Eye (tissue), 1 donor: Measurements from ENCODE around the gene TMEM63A.
"Not testable (repeated sequence)": the region's sequence is repeated elsewhere in the genome, so short reads cannot be mapped to it uniquely, and the experiment has no call there.

Source experiments
- DNase-seq: peaks from one replicate; pipeline ENCODE4 v3.0.0-alpha.2; 2015

Gene TMEM63A

DNA sequence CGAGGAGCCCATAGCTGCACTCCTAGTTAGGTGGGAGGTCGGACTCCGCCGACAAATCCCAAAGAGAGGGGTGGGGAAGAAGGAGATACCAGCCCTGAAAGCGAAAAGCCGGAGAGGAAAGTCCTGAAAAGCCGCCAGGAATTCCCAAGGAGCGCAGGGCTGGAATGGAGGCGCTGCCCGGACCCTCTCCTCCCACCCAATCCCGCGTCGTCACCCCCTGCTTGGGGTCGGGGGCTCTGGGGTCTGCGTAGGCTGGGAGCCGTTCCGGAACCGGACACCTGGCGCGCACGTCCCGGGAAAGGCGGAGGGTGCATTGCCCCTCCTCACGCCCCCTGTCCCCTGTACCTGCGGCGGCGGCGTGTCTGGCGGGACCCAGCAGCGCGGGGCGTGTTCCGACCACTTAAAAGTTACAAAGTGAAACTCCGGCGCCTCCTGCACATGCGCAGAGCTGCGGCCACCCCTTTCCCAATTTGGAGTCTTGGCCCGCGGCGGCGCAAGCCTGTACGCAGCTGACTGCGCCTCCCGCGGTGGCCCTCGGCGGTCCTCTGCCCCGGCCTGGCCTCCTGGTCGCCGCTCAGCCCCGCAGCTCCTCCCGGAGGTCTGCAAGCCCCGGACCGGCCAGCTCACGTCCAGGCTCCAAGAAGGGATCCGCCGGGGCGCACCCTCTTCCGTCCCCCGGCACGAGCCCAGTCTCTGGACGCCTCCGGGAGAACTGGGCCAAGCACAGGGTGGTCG, at the start of gene TMEM63A:
Gene TMEM63A (minus strand): TSS at position 422 of the 735 bp plus-strand sequence. CDS start 4,800 bp downstream, outside the sequence.
- DNase-seq, result peak; percentile 89

- no peak for DNase-seq
Measured at GRCh38 chr1:225931270-225932136, 49.3 kb upstream of the TMEM63A start.

GRCh38 chr1:225930566-225930965, 48.4 kb upstream of the TMEM63A start:
- no peak for DNase-seq

- not testable (repeated sequence) for DNase-seq
Measured at GRCh38 chr1:225929462-225929861, 47.3 kb upstream of the TMEM63A start.

- DNase-seq, result no peak
Measured at GRCh38 chr1:225928186-225929175, 46.3 kb upstream of the TMEM63A start.

- no peak for DNase-seq
Measured at GRCh38 chr1:225926551-225927113, 44.5 kb upstream of the TMEM63A start.

GRCh38 chr1:225923692-225924555, 41.7 kb upstream of the TMEM63A start, which contains the start of gene PYCR2:
PYCR2 (minus strand) TSS chr1:225924250; CDS start chr1:225924110, 140 bp downstream.
- peak; percentile 97 for DNase-seq

GRCh38 chr1:225923381-225923691, 41.2 kb upstream of the TMEM63A start:
- no peak for DNase-seq

- no peak for DNase-seq
Measured at GRCh38 chr1:225921734-225922709, 39.8 kb upstream of the TMEM63A start.

DNA sequence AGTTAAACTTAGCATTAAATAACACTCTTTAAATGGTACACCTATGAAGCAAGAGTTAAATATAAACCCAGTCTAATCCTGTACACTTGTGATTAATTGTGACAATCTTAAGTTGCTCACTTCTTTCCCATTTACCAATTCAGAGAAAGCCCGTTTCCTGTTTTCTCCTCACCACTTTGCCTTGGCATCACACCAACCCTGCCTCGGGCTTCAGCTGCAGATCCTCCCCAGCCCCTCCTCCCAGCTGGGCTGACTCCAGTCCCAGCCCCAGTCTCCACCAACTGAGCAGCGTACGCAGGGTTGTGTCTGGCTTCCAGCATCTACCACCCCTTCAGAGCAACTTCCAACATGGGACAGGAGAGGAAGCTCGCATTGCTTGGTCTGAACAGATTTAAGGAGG, 37.7 kb upstream of the TMEM63A start:
- no peak for DNase-seq

DNA sequence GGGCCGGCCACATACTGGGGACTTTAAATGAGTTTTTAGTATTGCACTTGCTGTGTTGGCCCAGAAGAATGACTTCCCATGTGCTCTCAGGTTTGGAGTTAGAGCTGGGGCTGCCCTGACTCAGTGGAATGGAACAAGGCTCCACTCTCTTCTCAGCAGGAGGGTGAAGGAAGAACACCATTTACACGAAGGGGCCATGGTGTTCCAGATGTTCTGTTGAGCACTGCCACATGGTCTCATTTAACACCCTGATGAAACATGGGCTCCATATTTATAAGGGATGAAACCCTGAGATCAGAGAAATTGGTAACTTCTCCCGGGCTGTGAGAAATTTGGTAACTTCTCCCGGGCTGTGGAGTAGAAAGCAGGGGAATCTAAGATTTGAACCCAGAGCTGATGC, 36.1 kb upstream of the TMEM63A start:
- no peak for DNase-seq

- no peak for DNase-seq
Measured at GRCh38 chr1:225917536-225917935, 35.4 kb upstream of the TMEM63A start.

GRCh38 chr1:225917101-225917500, 34.9 kb upstream of the TMEM63A start:
- DNase-seq, result no peak

GRCh38 chr1:225915538-225915991, 33.4 kb upstream of the TMEM63A start:
- DNase-seq, result peak; percentile 59

DNA sequence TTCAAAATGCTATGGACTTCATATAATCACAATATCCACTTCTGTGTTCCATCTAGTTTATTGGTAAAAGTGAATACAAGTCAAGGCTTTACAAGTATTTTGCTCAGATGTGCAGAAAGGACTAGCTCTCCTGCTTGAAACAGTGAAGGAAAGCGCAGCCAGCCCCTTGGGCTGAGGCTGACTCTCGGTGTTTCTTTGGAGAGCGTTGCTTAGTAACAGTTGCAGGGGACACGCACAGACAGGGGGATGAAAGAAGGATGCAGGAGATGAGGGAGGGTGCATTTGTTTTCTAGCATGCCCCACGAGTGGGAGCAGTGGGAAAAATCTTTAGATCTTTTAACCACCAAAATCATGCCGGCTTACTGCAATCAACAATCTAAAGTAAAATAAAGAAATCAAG, 32.8 kb upstream of the TMEM63A start:
- no peak for DNase-seq

DNA sequence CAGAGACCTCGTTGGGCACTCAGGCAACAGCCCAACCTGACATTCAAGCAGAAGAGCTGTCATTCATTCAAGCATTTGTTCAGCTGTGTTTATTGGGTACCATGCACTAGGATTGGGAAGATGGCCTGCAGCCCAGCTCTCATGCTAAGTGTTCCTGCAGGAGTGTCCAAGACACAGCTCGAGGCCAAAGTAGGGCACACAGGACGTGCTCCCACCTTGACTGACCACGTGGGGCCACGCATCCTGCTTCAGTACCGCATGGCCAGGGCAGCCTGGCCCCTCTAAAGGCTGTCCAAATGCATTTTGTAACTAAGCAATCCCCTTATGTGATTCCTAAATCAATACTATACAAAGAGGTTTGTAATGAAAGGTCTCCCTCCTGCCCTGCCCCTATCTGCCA, 32.2 kb upstream of the TMEM63A start:
- no peak for DNase-seq

DNA sequence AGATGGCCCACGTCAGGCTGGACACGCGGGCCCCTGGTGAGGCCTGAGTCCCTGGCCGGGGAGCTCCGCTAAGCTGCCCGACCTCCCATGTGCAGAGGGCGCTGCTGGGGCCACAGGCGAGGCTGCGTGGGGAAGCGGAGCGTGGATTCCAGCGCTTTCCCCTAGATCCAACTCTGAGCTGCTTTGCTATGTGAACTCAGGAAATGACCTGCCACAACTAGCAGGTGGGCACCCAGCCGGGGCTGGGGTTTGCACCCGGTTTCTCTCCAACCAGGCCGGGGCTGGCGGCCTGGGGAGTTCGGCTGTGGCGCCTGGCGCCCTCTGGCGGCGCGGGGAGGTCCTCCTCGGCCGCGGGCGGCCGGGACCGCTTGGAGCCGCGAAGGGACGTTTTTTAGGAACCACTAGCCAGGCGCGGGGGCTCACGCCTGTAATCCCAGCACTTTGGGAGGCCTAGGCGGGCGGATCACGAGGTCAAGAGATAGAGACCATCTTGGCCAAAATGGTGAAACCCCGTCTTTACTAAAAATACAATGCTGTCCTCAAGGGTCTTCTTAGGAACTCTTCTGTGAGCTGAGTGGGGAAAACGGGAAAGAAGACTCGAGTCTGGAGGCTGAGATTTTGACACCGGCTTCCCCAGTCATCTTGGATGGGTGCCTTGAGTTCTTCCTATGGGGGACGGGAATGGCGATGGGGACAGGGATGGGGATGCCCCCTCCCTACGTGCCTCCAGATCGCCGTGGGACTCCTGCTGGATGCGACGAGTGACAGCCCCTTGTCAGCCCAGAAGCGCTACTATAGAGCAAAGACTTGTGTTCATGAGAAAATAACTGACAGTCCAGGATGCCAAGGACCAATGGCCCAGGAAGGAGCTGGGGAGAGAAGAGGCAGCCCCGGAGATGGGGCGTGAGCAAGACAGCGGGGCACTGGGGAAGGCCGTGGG, 29.3 kb upstream of the TMEM63A start:
- peak; percentile 78 for DNase-seq

GRCh38 chr1:225909477-225909876, 27.3 kb upstream of the TMEM63A start:
- no peak for DNase-seq

DNA sequence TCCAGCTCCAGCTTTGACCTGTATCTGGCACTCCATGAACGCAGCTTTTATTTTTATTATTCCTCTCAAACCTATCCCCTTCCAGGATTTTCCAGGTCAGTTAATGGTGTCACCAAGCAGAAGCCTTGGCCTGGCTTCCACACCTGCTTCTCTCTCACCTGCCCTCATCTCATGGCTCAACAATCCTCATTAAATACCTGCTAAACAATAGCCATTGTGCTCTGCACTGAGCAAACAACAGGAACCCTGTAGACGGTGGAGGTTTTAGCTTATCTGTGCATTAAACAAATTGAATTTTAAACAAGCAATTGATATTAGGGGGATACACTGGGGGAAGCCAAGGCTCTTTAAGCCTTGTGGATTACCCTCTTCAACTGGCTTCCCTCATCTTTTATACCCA, 26.6 kb upstream of the TMEM63A start:
- no peak for DNase-seq
